A549 (cell line): Measurements from ENCODE around the gene C2CD4C. TPM values are rescaled to one million over a fixed set of nuclear protein-coding genes. Genes with fewer than 3 reads are reported as not detected.

Experiments used
- ATAC-seq, 2 experiments: fragments of 200-7000 bp in 1 of 2; fragments of >200 bp in 1 of 2; cut with Nextera tagmentation in 1 of 2; cut with Tn5 transposase in 1 of 2; 3 replicates each; pipeline versions ENCODE4 v1.8.0 to v1.9.1; 2018 to 2020; ENCODE audit warnings: mild to moderate bottlenecking in 1 of 2, moderate library complexity in 1 of 2
- CTCF ChIA-PET: fragments of 300-600 bp; sonication (Branson Sonifier 250); formaldehyde crosslinking; extraction: SDS; loops from one replicate; lab custom pipeline; 2021; ENCODE audit warnings: antibody characterized with exemption, inconsistent platforms; lab: Yijun Ruan, JAX
- POLR2A ChIA-PET: fragments of 350-600 bp; formaldehyde crosslinking; extraction: SDS; loops from one replicate; lab custom pipeline; 2021; ENCODE audit warnings: antibody characterized with exemption, inconsistent platforms; lab: Yijun Ruan, JAX
- DNase-seq, 2 experiments: peaks; one replicate each; pipeline versions ENCODE4 v3.0.0 to v3.0.0-alpha.2; 2011 to 2016; ENCODE audit warnings: low read depth in 1 of 2, low spot score in 1 of 2
- FAIRE-seq: peaks from 2 replicates; lab custom pipeline; 2011; peaks lifted over from hg19 to GRCh38; lab: Jason Lieb, UNC
- H3K27ac ChIP-seq, 2 experiments: fragments of >200 bp; sonication (Bioruptor Twin); formaldehyde crosslinking; 3 replicates each; pipeline ENCODE4 v1.5.1; 2016 to 2017
- H3K4me1 ChIP-seq: fragments of >200 bp; sonication (Bioruptor Twin); formaldehyde crosslinking; 3 replicates; pipeline ENCODE4 v1.6.1; 2016
- H3K4me2 ChIP-seq: fragments of >200 bp; sonication (Bioruptor Twin); formaldehyde crosslinking; 3 replicates; pipeline ENCODE4 v1.6.1; 2016
- H3K4me3 ChIP-seq: fragments of >200 bp; sonication (Bioruptor Twin); formaldehyde crosslinking; 3 replicates; pipeline ENCODE4 v1.5.1; 2016
- H3K9me3 ChIP-seq: fragments of >200 bp; sonication (Bioruptor Twin); formaldehyde crosslinking; 3 replicates; pipeline ENCODE4 v1.6.1; 2016
- BHLHE40 ChIP-seq: IDR thresholded peaks from 2 replicates; pipeline ENCODE4 v1.6.1; 2012; ENCODE audit warnings: low read depth, low read length, inconsistent platforms
- CHD4 ChIP-seq: fragments of 200-600 bp; sonication (generic); IDR thresholded peaks from 2 replicates; pipeline ENCODE4 v1.6.1; 2016; ENCODE audit warnings: antibody characterized with exemption, mild to moderate bottlenecking, borderline replicate concordance
- EHMT2 ChIP-seq: fragments of 200-600 bp; sonication (generic); IDR thresholded peaks from 2 replicates; pipeline ENCODE4 v1.6.1; 2016; ENCODE audit warnings: antibody characterized with exemption, low read depth, mild to moderate bottlenecking, moderate library complexity
- EP300 ChIP-seq, 2 experiments: fragments of >200 bp; sonication (Bioruptor Twin); formaldehyde crosslinking; IDR thresholded peaks; 2 replicates in 1 of 2; 3 replicates in 1 of 2; pipeline ENCODE4 v1.6.1; 2016 to 2017
- ESRRA ChIP-seq: fragments of 150-350 bp; IDR thresholded peaks from 2 replicates; pipeline ENCODE4 v1.6.1; 2014; ENCODE audit warnings: mild to moderate bottlenecking, low read length, borderline replicate concordance
- FOSB ChIP-seq: fragments of 250-450 bp; sonication (Bioruptor Pico); IDR thresholded peaks from 2 replicates; pipeline ENCODE4 v1.5.0; 2020; ENCODE audit warnings: mild to moderate bottlenecking, moderate library complexity
- FOSL2 ChIP-seq, 2 experiments: fragments of 450-650 bp in 1 of 2; fragments of >200 bp in 1 of 2; sonication (Bioruptor Twin) in 1 of 2; formaldehyde crosslinking; IDR thresholded peaks; 2 replicates each; pipeline versions ENCODE4 v1.5.0 to v1.6.1; 2016 to 2020; ENCODE audit warnings: mild to moderate bottlenecking in 1 of 2, moderate library complexity in 1 of 2
- HOXB13 ChIP-seq: fragments of 250-450 bp; sonication (Bioruptor Pico); IDR thresholded peaks from 2 replicates; pipeline ENCODE4 v1.5.0; 2020; ENCODE audit warnings: low read depth, mild to moderate bottlenecking, moderate library complexity
- JUN ChIP-seq, 2 experiments: fragments of >200 bp; sonication (Bioruptor Twin); formaldehyde crosslinking; IDR thresholded peaks; 2 replicates in 1 of 2; 3 replicates in 1 of 2; pipeline ENCODE4 v1.6.1; 2016 to 2017
- JUNB ChIP-seq: fragments of >200 bp; sonication (Bioruptor Twin); formaldehyde crosslinking; IDR thresholded peaks from 2 replicates; pipeline ENCODE4 v1.6.1; 2016
- MAFK ChIP-seq: fragments of 450-650 bp; IDR thresholded peaks from 2 replicates; pipeline ENCODE4 v1.6.1; 2014; ENCODE audit not compliant: partially characterized antibody
- MAZ ChIP-seq: fragments of 150-350 bp; IDR thresholded peaks from 2 replicates; pipeline ENCODE4 v1.6.1; 2014; ENCODE audit warnings: antibody characterized with exemption, low read depth, low read length, borderline replicate concordance
- NPAS2 ChIP-seq: fragments of 250-450 bp; sonication (Bioruptor Pico); IDR thresholded peaks from 2 replicates; pipeline ENCODE4 v1.8.0; 2022; ENCODE audit warnings: mild to moderate bottlenecking, moderate library complexity, borderline replicate concordance
- POLR2AphosphoS2 ChIP-seq: conservative IDR thresholded peaks from 2 replicates; pipeline ENCODE4 v1.6.1; 2012; ENCODE audit warnings: low read length, improper control_type of control experiment, inconsistent platforms
- RARB ChIP-seq: fragments of 250-450 bp; sonication (Bioruptor Pico); IDR thresholded peaks from 2 replicates; pipeline ENCODE4 v1.8.0; 2021; ENCODE audit warnings: mild to moderate bottlenecking, moderate library complexity
- SMC3 ChIP-seq: fragments of >200 bp; sonication (Bioruptor Twin); formaldehyde crosslinking; IDR thresholded peaks from 3 replicates; pipeline ENCODE4 v1.6.1; 2018; ENCODE audit warnings: inconsistent platforms
- SREBF2 ChIP-seq: fragments of 450-650 bp; IDR thresholded peaks from 2 replicates; pipeline ENCODE4 v1.6.1; 2014; ENCODE audit warnings: mild to moderate bottlenecking, moderate library complexity
- ZFP36 ChIP-seq: fragments of 450-650 bp; IDR thresholded peaks from 2 replicates; pipeline ENCODE4 v1.6.1; 2014; ENCODE audit warnings: borderline replicate concordance; ENCODE audit not compliant: partially characterized antibody
- ZNF302 ChIP-seq: fragments of 250-450 bp; sonication (Bioruptor Pico); IDR thresholded peaks from 2 replicates; pipeline ENCODE4 v1.9.0; 2021; ENCODE audit warnings: inconsistent platforms, mild to moderate bottlenecking, moderate library complexity
- ZSCAN20 ChIP-seq: fragments of 250-450 bp; sonication (Bioruptor Pico); IDR thresholded peaks from 2 replicates; pipeline ENCODE4 v1.8.0; 2022; ENCODE audit warnings: mild to moderate bottlenecking, moderate library complexity
- WGBS: methylation state at CpG from one replicate; pipeline ENCODE4 v1.1.6; 2017; ENCODE audit errors: missing lambda C conversion rate; 5-methylcytosine and 5-hydroxymethylcytosine counted together
- polyA plus RNA-seq, 4 experiments: library from polyadenylated mRNA; depleted of rRNA in 3 of 4; stranded (reverse); fragments of >200 nt; fragmentation: RNase III in 1 of 4; extraction: RNeasy Plus Mini Kit Qiagen cat#74134 plus additional on column Dnase treatment in 1 of 4; gene quantifications; 2 replicates in 3 of 4; 3 replicates in 1 of 4; pipeline ENCODE4 v1.2.3, GENCODE V29; 2011 to 2017
- TF ChIP-seq, protein P1 (sequence below): fragments of 200-600 bp; sonication (generic); IDR thresholded peaks from 2 replicates; pipeline ENCODE4 v1.6.1; 2016; ENCODE audit warnings: antibody characterized with exemption, mild to moderate bottlenecking, moderate library complexity
- TF ChIP-seq, protein P2 (sequence below): IDR thresholded peaks from 2 replicates; pipeline ENCODE4 v1.6.1; 2012
- TF ChIP-seq, protein P3 (sequence below): IDR thresholded peaks from 2 replicates; pipeline ENCODE4 v1.6.1; 2012
- TF ChIP-seq, protein P4 (sequence below): fragments of >200 bp; sonication (Bioruptor Twin); formaldehyde crosslinking; IDR thresholded peaks from 3 replicates; pipeline ENCODE4 v1.6.1; 2016
- TF ChIP-seq, protein P5 (sequence below): IDR thresholded peaks from 2 replicates; pipeline ENCODE4 v1.6.1; 2012; ENCODE audit warnings: low read depth, borderline replicate concordance
- TF ChIP-seq, protein P6 (sequence below): fragments of >200 bp; sonication (Bioruptor Twin); formaldehyde crosslinking; IDR thresholded peaks from 2 replicates; pipeline ENCODE4 v1.6.1; 2016

C2CD4C gene
- polyA plus RNA-seq, 2 of the 4 experiments (the other 2 are of a cell fraction): 0.21 to 0.71 TPM

DNA sequence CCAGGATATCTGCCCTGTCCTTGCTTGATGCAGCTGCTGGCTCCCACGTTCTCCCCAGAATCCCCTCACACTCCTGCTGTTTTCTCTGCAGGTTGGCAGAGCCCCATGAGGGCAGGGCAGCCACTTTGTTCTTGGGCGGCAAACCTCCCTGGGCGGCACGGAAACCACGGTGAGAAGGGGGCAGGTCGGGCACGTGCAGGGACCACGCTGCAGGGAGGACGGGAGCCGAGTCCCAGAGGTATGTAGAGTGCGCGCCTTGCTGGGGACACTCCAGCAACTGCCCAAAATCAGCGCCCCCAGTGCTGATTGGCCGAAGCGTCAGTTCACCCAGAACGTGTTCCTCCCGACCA, 34.1 kb downstream of the C2CD4C start (continued):
- TF ChIP-seq, protein P1, sequence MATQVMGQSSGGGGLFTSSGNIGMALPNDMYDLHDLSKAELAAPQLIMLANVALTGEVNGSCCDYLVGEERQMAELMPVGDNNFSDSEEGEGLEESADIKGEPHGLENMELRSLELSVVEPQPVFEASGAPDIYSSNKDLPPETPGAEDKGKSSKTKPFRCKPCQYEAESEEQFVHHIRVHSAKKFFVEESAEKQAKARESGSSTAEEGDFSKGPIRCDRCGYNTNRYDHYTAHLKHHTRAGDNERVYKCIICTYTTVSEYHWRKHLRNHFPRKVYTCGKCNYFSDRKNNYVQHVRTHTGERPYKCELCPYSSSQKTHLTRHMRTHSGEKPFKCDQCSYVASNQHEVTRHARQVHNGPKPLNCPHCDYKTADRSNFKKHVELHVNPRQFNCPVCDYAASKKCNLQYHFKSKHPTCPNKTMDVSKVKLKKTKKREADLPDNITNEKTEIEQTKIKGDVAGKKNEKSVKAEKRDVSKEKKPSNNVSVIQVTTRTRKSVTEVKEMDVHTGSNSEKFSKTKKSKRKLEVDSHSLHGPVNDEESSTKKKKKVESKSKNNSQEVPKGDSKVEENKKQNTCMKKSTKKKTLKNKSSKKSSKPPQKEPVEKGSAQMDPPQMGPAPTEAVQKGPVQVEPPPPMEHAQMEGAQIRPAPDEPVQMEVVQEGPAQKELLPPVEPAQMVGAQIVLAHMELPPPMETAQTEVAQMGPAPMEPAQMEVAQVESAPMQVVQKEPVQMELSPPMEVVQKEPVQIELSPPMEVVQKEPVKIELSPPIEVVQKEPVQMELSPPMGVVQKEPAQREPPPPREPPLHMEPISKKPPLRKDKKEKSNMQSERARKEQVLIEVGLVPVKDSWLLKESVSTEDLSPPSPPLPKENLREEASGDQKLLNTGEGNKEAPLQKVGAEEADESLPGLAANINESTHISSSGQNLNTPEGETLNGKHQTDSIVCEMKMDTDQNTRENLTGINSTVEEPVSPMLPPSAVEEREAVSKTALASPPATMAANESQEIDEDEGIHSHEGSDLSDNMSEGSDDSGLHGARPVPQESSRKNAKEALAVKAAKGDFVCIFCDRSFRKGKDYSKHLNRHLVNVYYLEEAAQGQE: no peak
- TF ChIP-seq FOSL2 (IDR thresholded peaks at IDR 0.05) (no peak), FOSL2 (CRISPR knock-in tag; IDR thresholded peaks at IDR 0.05) (no peak)
- TF ChIP-seq, all 56 proteins: peak for 0

DNA sequence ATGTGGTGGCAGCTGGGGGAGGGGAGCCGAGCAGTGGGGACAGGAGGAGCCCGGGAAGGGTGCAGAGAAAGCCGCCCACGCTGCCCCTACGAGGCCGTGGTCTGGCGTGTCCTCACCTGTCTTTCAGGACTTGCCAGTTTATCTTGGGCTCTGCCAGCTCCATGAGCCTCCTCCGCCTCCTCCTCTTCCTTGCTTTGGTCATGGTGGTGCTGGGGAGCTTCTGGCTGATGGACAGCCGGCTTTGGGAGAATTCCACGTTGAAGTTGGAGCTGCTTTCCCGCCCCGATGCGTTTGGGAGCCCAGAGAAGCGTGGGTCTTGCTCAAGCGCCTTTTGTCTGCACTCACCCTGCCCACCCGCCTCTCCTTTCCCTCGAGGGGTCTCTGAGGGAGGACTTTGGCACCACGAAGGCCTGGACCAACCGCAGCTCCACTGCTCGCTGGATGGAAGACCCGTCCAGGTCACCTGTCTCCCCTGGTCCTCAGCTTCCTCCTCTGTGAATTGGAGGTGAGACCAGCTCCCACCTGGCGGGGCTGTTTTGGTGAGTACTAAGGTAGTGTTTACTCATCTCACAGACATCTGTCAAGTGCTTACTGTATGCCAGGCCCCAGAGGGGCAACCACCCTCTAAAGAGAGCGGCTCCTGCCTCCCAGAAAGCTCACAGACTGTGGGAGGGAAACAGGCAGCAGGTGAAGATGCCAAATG, 34.6 kb downstream of the C2CD4C start:
- ATAC-seq: no peak

DNA sequence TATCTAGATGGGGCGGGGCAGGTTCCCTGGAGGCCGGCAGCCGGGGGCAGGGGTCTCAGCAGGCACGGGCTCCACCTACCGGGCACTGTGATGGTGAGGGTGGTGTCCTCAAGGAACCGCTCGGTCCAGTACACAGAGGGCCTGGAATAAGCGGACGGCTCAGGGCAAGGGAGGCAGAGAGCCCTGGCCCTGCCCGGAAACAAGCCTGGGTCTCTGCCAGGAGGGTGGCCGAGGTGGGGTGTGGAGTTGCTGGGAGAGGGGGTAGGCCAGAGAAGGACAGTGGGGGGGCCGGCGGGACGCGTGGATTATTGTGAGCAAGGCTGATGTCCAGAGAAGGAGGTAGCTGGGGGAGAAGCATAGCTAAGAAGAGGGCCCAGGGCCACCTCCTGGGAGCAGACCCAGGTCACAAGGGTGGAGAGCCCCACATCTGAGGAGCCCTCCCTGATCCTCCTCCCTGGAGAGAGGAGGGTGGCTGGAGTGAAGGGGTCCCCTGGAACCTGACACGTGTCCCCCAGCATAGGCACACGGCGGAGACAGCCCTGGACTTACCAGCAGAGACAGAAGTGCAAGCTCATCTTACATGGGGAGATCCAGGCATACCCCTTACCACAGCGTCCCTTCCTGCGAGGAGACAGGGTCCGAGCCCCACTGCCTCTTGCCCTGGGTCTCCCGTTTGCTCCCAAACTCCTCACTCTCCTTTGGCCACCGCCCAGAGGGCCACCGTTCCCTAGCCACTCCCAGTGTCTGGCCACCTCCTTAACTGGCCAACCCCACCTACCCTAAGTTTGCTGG, 35.4 kb downstream of the C2CD4C start:
- H3K4me3 ChIP-seq: no peak overlapping the region
- no peak for FAIRE-seq
- no peak for DNase-seq
- no peaks in the 10 kb centered on the region for H3K9me3 ChIP-seq
- 0 out of 3 replicates have a peak, but pooled peaks cover 3% of the 10 kb centered on the region for H3K4me1 ChIP-seq
- CTCF ChIA-PET: interaction anchor here (1.6 kb wide), 1 partner anchor 11 kb away, joined by 6 read pairs; no protein-coding TSS in a partner anchor
- no peak overlapping the region for H3K4me2 ChIP-seq
- no peak overlapping the region for H3K27ac ChIP-seq
- WGBS: 71% methylated on average over 21 of the region's 24 CpGs
- POLR2A ChIA-PET: no interaction called here
- no peak for ATAC-seq
- TF ChIP-seq SREBF2 (no peak), BHLHE40 (no peak), JUNB (no peak), MAFK (no peak), ZNF302 (CRISPR knock-in tag) (no peak), MAZ (no peak), NPAS2 (no peak), HOXB13 (CRISPR knock-in tag) (no peak), EHMT2 (no peak), ZFP36 (no peak), POLR2AphosphoS2 (no peak), RARB (no peak)
- TF ChIP-seq, protein P2, sequence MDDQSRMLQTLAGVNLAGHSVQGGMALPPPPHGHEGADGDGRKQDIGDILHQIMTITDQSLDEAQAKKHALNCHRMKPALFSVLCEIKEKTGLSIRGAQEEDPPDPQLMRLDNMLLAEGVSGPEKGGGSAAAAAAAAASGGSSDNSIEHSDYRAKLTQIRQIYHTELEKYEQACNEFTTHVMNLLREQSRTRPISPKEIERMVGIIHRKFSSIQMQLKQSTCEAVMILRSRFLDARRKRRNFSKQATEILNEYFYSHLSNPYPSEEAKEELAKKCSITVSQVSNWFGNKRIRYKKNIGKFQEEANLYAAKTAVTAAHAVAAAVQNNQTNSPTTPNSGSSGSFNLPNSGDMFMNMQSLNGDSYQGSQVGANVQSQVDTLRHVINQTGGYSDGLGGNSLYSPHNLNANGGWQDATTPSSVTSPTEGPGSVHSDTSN: no peak
- TF ChIP-seq, protein P3, sequence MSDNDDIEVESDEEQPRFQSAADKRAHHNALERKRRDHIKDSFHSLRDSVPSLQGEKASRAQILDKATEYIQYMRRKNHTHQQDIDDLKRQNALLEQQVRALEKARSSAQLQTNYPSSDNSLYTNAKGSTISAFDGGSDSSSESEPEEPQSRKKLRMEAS: no peak

More for the DNA sequence above, 34.6 kb downstream of the C2CD4C start:
- ChIA-PET POLR2A (no interaction called here), CTCF (interaction anchor here (1.6 kb wide), 1 partner anchor 10 kb away, joined by 6 read pairs; no protein-coding TSS in a partner anchor)
- WGBS: 57% methylated on average over 14 of the region's 23 CpGs
- no peak overlapping the region for H3K4me2 ChIP-seq
- H3K9me3 ChIP-seq: no peaks in the 10 kb centered on the region
- no peak for TF ChIP-seq ESRRA
- TF ChIP-seq ZSCAN20 (CRISPR knock-in tag): no peak
- TF ChIP-seq JUN (IDR thresholded peaks at IDR 0.05): no peak
- TF ChIP-seq SMC3: no peak
- no peak for TF ChIP-seq FOSB (CRISPR knock-in tag)
- no peak for TF ChIP-seq RARB
- TF ChIP-seq, protein P4, sequence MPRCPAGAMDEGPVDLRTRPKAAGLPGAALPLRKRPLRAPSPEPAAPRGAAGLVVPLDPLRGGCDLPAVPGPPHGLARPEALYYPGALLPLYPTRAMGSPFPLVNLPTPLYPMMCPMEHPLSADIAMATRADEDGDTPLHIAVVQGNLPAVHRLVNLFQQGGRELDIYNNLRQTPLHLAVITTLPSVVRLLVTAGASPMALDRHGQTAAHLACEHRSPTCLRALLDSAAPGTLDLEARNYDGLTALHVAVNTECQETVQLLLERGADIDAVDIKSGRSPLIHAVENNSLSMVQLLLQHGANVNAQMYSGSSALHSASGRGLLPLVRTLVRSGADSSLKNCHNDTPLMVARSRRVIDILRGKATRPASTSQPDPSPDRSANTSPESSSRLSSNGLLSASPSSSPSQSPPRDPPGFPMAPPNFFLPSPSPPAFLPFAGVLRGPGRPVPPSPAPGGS: no peak
- TF ChIP-seq JUNB: no peak
- TF ChIP-seq CHD4: no peak
- TF ChIP-seq EP300 (IDR thresholded peaks at IDR 0.05): no peak
- TF ChIP-seq, protein P5, sequence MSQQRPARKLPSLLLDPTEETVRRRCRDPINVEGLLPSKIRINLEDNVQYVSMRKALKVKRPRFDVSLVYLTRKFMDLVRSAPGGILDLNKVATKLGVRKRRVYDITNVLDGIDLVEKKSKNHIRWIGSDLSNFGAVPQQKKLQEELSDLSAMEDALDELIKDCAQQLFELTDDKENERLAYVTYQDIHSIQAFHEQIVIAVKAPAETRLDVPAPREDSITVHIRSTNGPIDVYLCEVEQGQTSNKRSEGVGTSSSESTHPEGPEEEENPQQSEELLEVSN: no peak
- no peak for TF ChIP-seq NPAS2
- TF ChIP-seq, protein P6, sequence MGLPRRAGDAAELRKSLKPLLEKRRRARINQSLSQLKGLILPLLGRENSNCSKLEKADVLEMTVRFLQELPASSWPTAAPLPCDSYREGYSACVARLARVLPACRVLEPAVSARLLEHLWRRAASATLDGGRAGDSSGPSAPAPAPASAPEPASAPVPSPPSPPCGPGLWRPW: no peak
- no peak for TF ChIP-seq MAZ
- no peak overlapping the region for H3K27ac ChIP-seq
- DNase-seq: no peak
- 0 out of 3 replicates have a peak, but pooled peaks cover 3% of the 10 kb centered on the region for H3K4me1 ChIP-seq
- no peak for FAIRE-seq
- no peak overlapping the region for H3K4me3 ChIP-seq
